HepG2 (cell line): ENCODE data around the gene NAMPT. TPM values are rescaled to one million over a fixed set of nuclear protein-coding genes. Genes with fewer than 3 reads are reported as not detected.

Source experiments
- ATAC-seq: fragments of 200-7000 bp; cut with Tn5 transposase; 3 replicates; pipeline ENCODE4 v1.9.1; 2020; ENCODE audit warnings: mild to moderate bottlenecking, moderate library complexity
- BruUV-seq: library from RNA; stranded (reverse); fragments of 400-500 nt; replicated peaks from 2 replicates; lab custom pipeline; 2021; lab: Mats Ljungman, UMichigan
- CTCF ChIA-PET: fragments of 300-600 bp; formaldehyde crosslinking; extraction: SDS; loops from one replicate; lab custom pipeline; 2021; ENCODE audit warnings: low total read pairs, inconsistent platforms, low intra/inter-chr PET ratio; lab: Yijun Ruan, JAX
- POLR2A ChIA-PET: fragments of 350-600 bp; sonication (Branson Sonifier 250); formaldehyde crosslinking; loops from one replicate; lab custom pipeline; 2020; ENCODE audit warnings: antibody characterized with exemption, inconsistent platforms; lab: Yijun Ruan, JAX
- DNase-seq: peaks from one replicate; pipeline ENCODE4 v3.0.0-alpha.2; 2015; ENCODE audit warnings: low spot score
- FAIRE-seq: peaks from 3 replicates; lab custom pipeline; 2011; peaks lifted over from hg19 to GRCh38; lab: Jason Lieb, UNC
- H2AFZ ChIP-seq: one replicate; pipeline ENCODE4 v1.6.1; 2011; ENCODE audit warnings: low read length, inconsistent platforms
- H3K27ac ChIP-seq: fragments of 300-600 bp; 3 replicates; pipeline ENCODE4 v1.8.0; 2011; ENCODE audit warnings: mixed run types, mild to moderate bottlenecking, mixed read lengths, low read length, inconsistent platforms; ENCODE audit not compliant: insufficient read depth; ENCODE audit errors: extremely low read length
- H3K27me3 ChIP-seq, 2 experiments: fragments of 200-600 bp in 1 of 2; 2 replicates in 1 of 2; 3 replicates in 1 of 2; pipeline versions ENCODE4 v1.6.0 to v1.8.0; 2011; ENCODE audit warnings: low read length in 2 of 2, mild to moderate bottlenecking in 2 of 2, moderate library complexity in 2 of 2, inconsistent platforms in 1 of 2; ENCODE audit not compliant: insufficient read depth in 2 of 2, control insufficient read depth in 1 of 2
- H3K36me3 ChIP-seq, 2 experiments: fragments of 200-600 bp in 1 of 2; replicated peaks in 1 of 2; 2 replicates in 1 of 2; 3 replicates in 1 of 2; pipeline versions ENCODE4 v1.5.1 to v1.8.0; 2011; ENCODE audit warnings: low read length in 2 of 2, inconsistent platforms in 1 of 2; ENCODE audit not compliant: insufficient read depth in 2 of 2, control insufficient read depth in 1 of 2
- H3K4me1 ChIP-seq: 2 replicates; pipeline ENCODE4 v1.5.1; 2012; ENCODE audit warnings: low read length, inconsistent platforms; ENCODE audit not compliant: insufficient read depth
- H3K4me2 ChIP-seq: 2 replicates; pipeline ENCODE4 v1.6.0; 2011; ENCODE audit warnings: low read depth, low read length, inconsistent platforms
- H3K4me3 ChIP-seq, 3 experiments: fragments of 200-600 bp in 1 of 3; sonication (generic), shearing (Covaris generic) in 1 of 3; replicated peaks in 1 of 3; 2 replicates each; pipeline ENCODE4 v1.5.1; 2011 to 2016; ENCODE audit warnings: low read length in 3 of 3, inconsistent platforms in 2 of 3, low read depth in 2 of 3, mild to moderate bottlenecking in 2 of 3, control low read depth in 1 of 3, mixed read lengths in 1 of 3; ENCODE audit not compliant: insufficient read depth in 1 of 3
- H3K79me2 ChIP-seq: one replicate; pipeline ENCODE4 v1.6.1; 2011; ENCODE audit warnings: low read length, inconsistent platforms; ENCODE audit not compliant: insufficient read depth
- H3K9ac ChIP-seq: 2 replicates; pipeline ENCODE4 v1.6.0; 2011; ENCODE audit warnings: mild to moderate bottlenecking, low read depth, low read length, inconsistent platforms; ENCODE audit not compliant: insufficient read depth
- H3K9me3 ChIP-seq: 2 replicates; pipeline ENCODE4 v1.5.1; 2012; ENCODE audit warnings: mild to moderate bottlenecking, low read length
- H4K20me1 ChIP-seq: 2 replicates; pipeline ENCODE4 v1.6.0; 2011; ENCODE audit warnings: inconsistent platforms, mild to moderate bottlenecking, low read length, moderate library complexity; ENCODE audit not compliant: insufficient read depth
- DNMT3B ChIP-seq: conservative IDR thresholded peaks from 2 replicates; pipeline ENCODE4 v1.6.1; 2016; ENCODE audit warnings: missing biosample characterization, control low read depth
- ESRRA ChIP-seq: sonication (generic); formaldehyde crosslinking; IDR thresholded peaks from 2 replicates; pipeline ENCODE4 v1.5.1; 2020; ENCODE audit warnings: mild to moderate bottlenecking, low read depth, missing genetic modification reagents
- HMGA1 ChIP-seq: sonication (generic); formaldehyde crosslinking; conservative IDR thresholded peaks from 2 replicates; pipeline ENCODE4 v1.4.0; 2020; ENCODE audit warnings: missing genetic modification reagents
- JUNB ChIP-seq: sonication (generic); formaldehyde crosslinking; IDR thresholded peaks from 2 replicates; pipeline ENCODE4 v1.8.0; 2022; ENCODE audit warnings: missing genetic modification reagents, mild to moderate bottlenecking, borderline replicate concordance
- NFIC ChIP-seq: IDR thresholded peaks from 2 replicates; pipeline ENCODE4 v1.6.1; 2012; ENCODE audit warnings: mild to moderate bottlenecking, low read length, inconsistent platforms
- PPARG ChIP-seq: conservative IDR thresholded peaks from 2 replicates; pipeline ENCODE4 v1.6.1; 2016; ENCODE audit warnings: missing biosample characterization, missing genetic modification reagents
- SIN3B ChIP-seq: fragments of 150-350 bp; IDR thresholded peaks from 2 replicates; pipeline ENCODE4 v1.6.1; 2014; ENCODE audit warnings: low read length
- SP4 ChIP-seq: sonication (generic); formaldehyde crosslinking; IDR thresholded peaks from 2 replicates; pipeline ENCODE4 v1.8.1; 2023; ENCODE audit warnings: mild to moderate bottlenecking, missing genetic modification reagents
- ZNF468 ChIP-seq: sonication (generic); formaldehyde crosslinking; IDR thresholded peaks from 2 replicates; pipeline ENCODE4 v1.8.0; 2022; ENCODE audit warnings: mild to moderate bottlenecking, moderate library complexity, missing genetic modification reagents
- ZNF674 ChIP-seq: sonication (generic); formaldehyde crosslinking; IDR thresholded peaks from 2 replicates; pipeline ENCODE4 v1.5.0; 2020; ENCODE audit warnings: low read depth, mild to moderate bottlenecking, missing genetic modification reagents
- ZNF839 ChIP-seq: sonication (generic); formaldehyde crosslinking; IDR thresholded peaks from 2 replicates; pipeline ENCODE4 v1.4.0; 2020; ENCODE audit warnings: missing genetic modification reagents, mild to moderate bottlenecking, borderline replicate concordance
- WGBS: methylation state at CpG from one replicate; pipeline ENCODE4 v1.1.6; 2017; ENCODE audit warnings: low lambda C conversion rate; 5-methylcytosine and 5-hydroxymethylcytosine counted together
- in situ Hi-C: cut with HindIII; loops from 2 replicates; pipeline ENCODE4 v1.10.0; 2017; ENCODE audit warnings: low pct_unique_long_range_greater_than_20kb; ENCODE audit not compliant: extremely low pct_ligation_motif_present
- intact Hi-C: fragments of 100-400 bp; cut with micrococcal nuclease; formaldehyde crosslinking; loops from one replicate; pipeline ENCODE4 v1.10.0; 2022; ENCODE audit not compliant: unreplicated experiment
- polyA plus RNA-seq, 8 experiments: library from polyadenylated mRNA; depleted of rRNA in 3 of 8; stranded (reverse) in 7 of 8; unstranded in 1 of 8; fragments of >200 nt; fragmentation: Illumina TruSeq in 4 of 8; extraction: Trizol in 4 of 8; gene quantifications; 2 replicates each; pipeline versions ENCODE4 v1.2.1 to v1.2.3, GENCODE V29; 2011 to 2016; ENCODE audit warnings: low read depth in 4 of 8, missing spikeins in 1 of 8, mixed read lengths in 1 of 8; ENCODE audit not compliant: insufficient read depth in 1 of 8
- total RNA-seq, 5 experiments: library from RNA; depleted of rRNA; stranded (reverse); fragments of >200 nt; fragmentation: Illumina TruSeq; extraction: Trizol; gene quantifications; 2 replicates each; pipeline ENCODE4 v1.2.3, GENCODE V29; 2016; ENCODE audit warnings: low read depth in 1 of 5
- TF ChIP-seq, protein P1 (sequence below): sonication (generic); formaldehyde crosslinking; IDR thresholded peaks from 2 replicates; pipeline ENCODE4 v1.9.0; 2021; ENCODE audit warnings: mild to moderate bottlenecking, missing genetic modification reagents
- TF ChIP-seq, protein P2 (sequence below): sonication (generic); formaldehyde crosslinking; IDR thresholded peaks from 2 replicates; pipeline ENCODE4 v1.4.0; 2020; ENCODE audit warnings: missing genetic modification reagents

The NAMPT gene
- total and polyA plus RNA-seq, 2 of the 13 experiments (the other 11 are each of a cell fraction or from before 2014, with no cell fraction given): 15.8 to 67.7 TPM

DNA sequence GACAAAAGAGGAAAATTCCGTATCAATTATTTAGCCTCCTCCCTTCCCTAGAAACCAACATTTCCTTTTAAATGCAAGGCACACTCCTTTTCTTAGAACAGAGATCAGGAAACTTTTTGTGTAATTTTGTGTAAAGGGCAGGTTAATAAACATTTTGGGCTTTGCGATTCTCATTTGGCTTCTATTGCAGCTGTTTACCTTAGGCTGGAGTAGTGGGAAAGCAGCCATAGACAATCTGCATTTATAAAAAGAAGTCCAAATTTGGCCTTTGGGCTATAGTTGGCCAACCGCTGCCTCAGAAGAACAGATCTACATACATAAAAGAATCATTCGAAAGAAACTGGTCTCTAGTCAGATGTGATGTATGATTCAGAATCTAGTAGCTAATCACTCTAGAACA lies 35.3 kb downstream of the NAMPT start:
- intact Hi-C loops: no loop called here
- FAIRE-seq (no peak), DNase-seq (no peak), ATAC-seq (no peak)
- in situ Hi-C loops: no loop called here
- WGBS: 98% methylated on average over 4 of the region's 4 CpGs
- Histone ChIP-seq H3K9ac (no peak overlapping the region), H3K27me3 (no peaks in the 10 kb centered on the region), H4K20me1 (no peaks in the 10 kb centered on the region), H3K79me2 (no peaks in the 10 kb centered on the region), H3K9me3 (no peaks in the 10 kb centered on the region), H3K4me2 (no peak overlapping the region), H2AFZ (no peak overlapping the region), H3K36me3 (peaks cover 3 to 33% of the 10 kb centered on the region in 2 experiments; a peak in 4 of 5 replicates), H3K4me3 (no peak overlapping the region), H3K4me1 (no peaks in the 10 kb centered on the region), H3K27ac (no peak overlapping the region)
- ChIA-PET CTCF (no interaction called here), POLR2A (no interaction called here)
- BruUV-seq: no TSS peak
- TF ChIP-seq PPARG (CRISPR knock-in tag): no peak
- TF ChIP-seq JUNB: no peak
- no peak for TF ChIP-seq DNMT3B
- TF ChIP-seq ZNF674 (CRISPR knock-in tag): no peak
- TF ChIP-seq ESRRA: no peak
- no peak for TF ChIP-seq SP4 (CRISPR knock-in tag)
- TF ChIP-seq SIN3B: no peak
- no peak for TF ChIP-seq ZNF468
- no peak for TF ChIP-seq NFIC
- TF ChIP-seq ZNF839 (CRISPR knock-in tag): no peak
- TF ChIP-seq, protein P1, sequence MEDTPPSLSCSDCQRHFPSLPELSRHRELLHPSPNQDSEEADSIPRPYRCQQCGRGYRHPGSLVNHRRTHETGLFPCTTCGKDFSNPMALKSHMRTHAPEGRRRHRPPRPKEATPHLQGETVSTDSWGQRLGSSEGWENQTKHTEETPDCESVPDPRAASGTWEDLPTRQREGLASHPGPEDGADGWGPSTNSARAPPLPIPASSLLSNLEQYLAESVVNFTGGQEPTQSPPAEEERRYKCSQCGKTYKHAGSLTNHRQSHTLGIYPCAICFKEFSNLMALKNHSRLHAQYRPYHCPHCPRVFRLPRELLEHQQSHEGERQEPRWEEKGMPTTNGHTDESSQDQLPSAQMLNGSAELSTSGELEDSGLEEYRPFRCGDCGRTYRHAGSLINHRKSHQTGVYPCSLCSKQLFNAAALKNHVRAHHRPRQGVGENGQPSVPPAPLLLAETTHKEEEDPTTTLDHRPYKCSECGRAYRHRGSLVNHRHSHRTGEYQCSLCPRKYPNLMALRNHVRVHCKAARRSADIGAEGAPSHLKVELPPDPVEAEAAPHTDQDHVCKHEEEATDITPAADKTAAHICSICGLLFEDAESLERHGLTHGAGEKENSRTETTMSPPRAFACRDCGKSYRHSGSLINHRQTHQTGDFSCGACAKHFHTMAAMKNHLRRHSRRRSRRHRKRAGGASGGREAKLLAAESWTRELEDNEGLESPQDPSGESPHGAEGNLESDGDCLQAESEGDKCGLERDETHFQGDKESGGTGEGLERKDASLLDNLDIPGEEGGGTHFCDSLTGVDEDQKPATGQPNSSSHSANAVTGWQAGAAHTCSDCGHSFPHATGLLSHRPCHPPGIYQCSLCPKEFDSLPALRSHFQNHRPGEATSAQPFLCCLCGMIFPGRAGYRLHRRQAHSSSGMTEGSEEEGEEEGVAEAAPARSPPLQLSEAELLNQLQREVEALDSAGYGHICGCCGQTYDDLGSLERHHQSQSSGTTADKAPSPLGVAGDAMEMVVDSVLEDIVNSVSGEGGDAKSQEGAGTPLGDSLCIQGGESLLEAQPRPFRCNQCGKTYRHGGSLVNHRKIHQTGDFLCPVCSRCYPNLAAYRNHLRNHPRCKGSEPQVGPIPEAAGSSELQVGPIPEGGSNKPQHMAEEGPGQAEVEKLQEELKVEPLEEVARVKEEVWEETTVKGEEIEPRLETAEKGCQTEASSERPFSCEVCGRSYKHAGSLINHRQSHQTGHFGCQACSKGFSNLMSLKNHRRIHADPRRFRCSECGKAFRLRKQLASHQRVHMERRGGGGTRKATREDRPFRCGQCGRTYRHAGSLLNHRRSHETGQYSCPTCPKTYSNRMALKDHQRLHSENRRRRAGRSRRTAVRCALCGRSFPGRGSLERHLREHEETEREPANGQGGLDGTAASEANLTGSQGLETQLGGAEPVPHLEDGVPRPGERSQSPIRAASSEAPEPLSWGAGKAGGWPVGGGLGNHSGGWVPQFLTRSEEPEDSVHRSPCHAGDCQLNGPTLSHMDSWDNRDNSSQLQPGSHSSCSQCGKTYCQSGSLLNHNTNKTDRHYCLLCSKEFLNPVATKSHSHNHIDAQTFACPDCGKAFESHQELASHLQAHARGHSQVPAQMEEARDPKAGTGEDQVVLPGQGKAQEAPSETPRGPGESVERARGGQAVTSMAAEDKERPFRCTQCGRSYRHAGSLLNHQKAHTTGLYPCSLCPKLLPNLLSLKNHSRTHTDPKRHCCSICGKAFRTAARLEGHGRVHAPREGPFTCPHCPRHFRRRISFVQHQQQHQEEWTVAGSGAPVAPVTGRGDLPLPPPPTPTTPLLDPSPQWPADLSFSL: no peak
- no peak for TF ChIP-seq HMGA1
- TF ChIP-seq, protein P2, sequence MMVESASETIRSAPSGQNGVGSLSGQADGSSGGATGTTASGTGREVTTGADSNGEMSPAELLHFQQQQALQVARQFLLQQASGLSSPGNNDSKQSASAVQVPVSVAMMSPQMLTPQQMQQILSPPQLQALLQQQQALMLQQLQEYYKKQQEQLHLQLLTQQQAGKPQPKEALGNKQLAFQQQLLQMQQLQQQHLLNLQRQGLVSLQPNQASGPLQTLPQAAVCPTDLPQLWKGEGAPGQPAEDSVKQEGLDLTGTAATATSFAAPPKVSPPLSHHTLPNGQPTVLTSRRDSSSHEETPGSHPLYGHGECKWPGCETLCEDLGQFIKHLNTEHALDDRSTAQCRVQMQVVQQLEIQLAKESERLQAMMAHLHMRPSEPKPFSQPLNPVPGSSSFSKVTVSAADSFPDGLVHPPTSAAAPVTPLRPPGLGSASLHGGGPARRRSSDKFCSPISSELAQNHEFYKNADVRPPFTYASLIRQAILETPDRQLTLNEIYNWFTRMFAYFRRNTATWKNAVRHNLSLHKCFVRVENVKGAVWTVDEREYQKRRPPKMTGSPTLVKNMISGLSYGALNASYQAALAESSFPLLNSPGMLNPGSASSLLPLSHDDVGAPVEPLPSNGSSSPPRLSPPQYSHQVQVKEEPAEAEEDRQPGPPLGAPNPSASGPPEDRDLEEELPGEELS: no peak
